Forelimb muscle (tissue), 1 donor: ENCODE data around the gene VEGFA. TPM values are rescaled to one million over a fixed set of nuclear protein-coding genes. Genes with fewer than 3 reads are reported as not detected.

Experiments
- DNase-seq: peaks from one replicate; pipeline ENCODE4 v3.0.0-alpha.2; 2013; ENCODE audit warnings: low read depth
- polyA plus RNA-seq: library from polyadenylated mRNA; unstranded; fragments of 120-200 nt; gene quantifications from one replicate; pipeline ENCODE4 v1.2.1, GENCODE V29; 2013; ENCODE audit not compliant: insufficient read length

VEGFA gene
- 82.4 TPM for polyA plus RNA-seq

GRCh38 chr6:43769526-43770371 lies at the start of gene VEGFA:
VEGFA (plus strand) TSS chr6:43770211.
- peak; percentile 73 for DNase-seq

GRCh38 chr6:43720999-43721398 lies 49.0 kb upstream of the VEGFA start:
- DNase-seq, result no peak

- DNase-seq, result no peak
Observed at GRCh38 chr6:43722920-43723545, 47.0 kb upstream of the VEGFA start.

GRCh38 chr6:43723737-43724295 lies 46.2 kb upstream of the VEGFA start:
- DNase-seq, result no peak

GRCh38 chr6:43724354-43724753 lies 45.7 kb upstream of the VEGFA start:
- DNase-seq, result no peak

GRCh38 chr6:43724914-43725642 lies 44.9 kb upstream of the VEGFA start:
- DNase-seq, result no peak

- no peak for DNase-seq
Observed at GRCh38 chr6:43725643-43726580, 44.1 kb upstream of the VEGFA start.

GRCh38 chr6:43727634-43728033 lies 42.4 kb upstream of the VEGFA start:
- DNase-seq, result no peak

- DNase-seq, result no peak
Observed at GRCh38 chr6:43728586-43728985, 41.4 kb upstream of the VEGFA start.

- no peak for DNase-seq
Observed at GRCh38 chr6:43729537-43729936, 40.5 kb upstream of the VEGFA start.

GRCh38 chr6:43730634-43731033 lies 39.4 kb upstream of the VEGFA start:
- no peak for DNase-seq

GRCh38 chr6:43733471-43734293 lies 36.3 kb upstream of the VEGFA start:
- no peak for DNase-seq

GRCh38 chr6:43734294-43734665 lies 35.7 kb upstream of the VEGFA start:
- DNase-seq, result no peak

- no peak for DNase-seq
Observed at GRCh38 chr6:43735642-43736199, 34.3 kb upstream of the VEGFA start.

GRCh38 chr6:43736211-43736786 lies 33.7 kb upstream of the VEGFA start:
- no peak for DNase-seq

- DNase-seq, result no peak
Observed at GRCh38 chr6:43736844-43737243, 33.2 kb upstream of the VEGFA start.

GRCh38 chr6:43737272-43738081 lies 32.5 kb upstream of the VEGFA start:
- DNase-seq, result no peak

- no peak for DNase-seq
Observed at GRCh38 chr6:43738267-43738676, 31.7 kb upstream of the VEGFA start.
